ENCODE measurements around the gene ETV3.

GRCh38 chr1:157085421-157085820 is 52.8 kb downstream of the ETV3 start:
- TF ChIP-seq CTCF (IDR thresholded peaks at IDR 0.05) = no peak
- TF ChIP-seq POLR2A (IDR thresholded peaks at IDR 0.05) = no peak

All from uterus (tissue), 2 donors.